ENCODE measurements around the gene CTSL.
"Not testable (repeated sequence)": the region's sequence is repeated elsewhere in the genome, so short reads cannot be mapped to it uniquely, and the experiment has no call there.

CTSL gene

DNA sequence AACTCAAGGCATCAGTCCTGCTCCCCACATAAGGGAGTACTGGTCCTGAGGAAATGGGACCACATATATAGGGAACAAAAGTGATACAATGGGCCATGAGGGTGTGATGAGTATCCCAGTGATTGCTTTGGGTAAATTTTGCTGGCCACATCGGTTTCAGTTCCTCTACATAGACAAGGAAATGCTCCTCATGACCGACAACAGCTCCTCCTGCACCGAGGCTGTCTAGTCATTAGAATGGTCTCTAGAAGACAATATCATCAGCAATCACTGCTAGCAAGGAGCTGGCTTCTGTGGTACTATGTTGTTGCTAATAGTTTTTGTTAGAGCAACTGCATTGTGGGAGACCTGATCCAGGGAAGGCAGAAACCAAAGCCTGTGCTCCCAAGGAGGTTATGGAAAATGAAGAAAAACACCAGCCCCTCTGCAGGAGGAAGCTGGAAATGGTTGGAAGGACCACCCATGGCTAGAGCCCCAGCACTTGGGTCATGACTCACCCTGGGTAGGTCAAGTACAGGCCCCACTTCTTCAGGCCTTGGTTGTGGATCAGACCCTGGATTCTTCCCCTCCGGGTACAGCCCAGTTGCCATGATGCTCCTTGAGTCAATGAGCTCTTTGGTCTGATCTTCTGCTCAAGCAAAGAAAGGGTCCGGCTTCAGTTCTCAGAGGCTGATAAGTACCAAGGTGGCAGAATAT, 3.4 kb upstream of the CTSL start:
- DNase-seq (ENCODE audit: low spot score) = no peak

DNA sequence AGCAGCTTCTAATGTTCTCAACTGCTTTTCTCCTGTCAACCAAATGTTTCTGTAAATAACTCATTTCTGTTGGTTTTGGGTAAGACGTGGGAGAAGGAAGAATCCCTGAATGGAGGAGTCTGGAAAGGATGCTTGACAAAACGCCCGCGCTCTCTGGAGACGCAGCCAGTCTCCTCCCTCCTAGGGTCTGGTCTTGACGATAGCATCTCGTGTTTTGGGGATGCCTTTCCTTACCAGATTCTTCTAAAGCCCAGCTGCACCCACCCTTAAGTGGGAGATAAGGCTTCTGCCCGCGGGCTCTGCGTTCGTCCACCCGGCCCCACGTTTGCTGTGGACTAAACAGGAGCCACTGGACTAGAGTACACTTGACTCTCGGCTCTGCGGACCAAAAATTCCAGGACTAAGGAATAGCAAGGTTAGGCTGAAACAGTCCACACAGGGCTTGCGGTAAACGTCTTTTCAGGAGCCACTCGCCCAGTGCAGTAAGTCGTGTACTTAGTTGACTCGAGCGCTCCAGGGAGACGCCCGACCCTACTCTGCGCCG, 491 bp upstream of the CTSL start:
- DNase-seq (ENCODE audit: low spot score) = no peak

DNA sequence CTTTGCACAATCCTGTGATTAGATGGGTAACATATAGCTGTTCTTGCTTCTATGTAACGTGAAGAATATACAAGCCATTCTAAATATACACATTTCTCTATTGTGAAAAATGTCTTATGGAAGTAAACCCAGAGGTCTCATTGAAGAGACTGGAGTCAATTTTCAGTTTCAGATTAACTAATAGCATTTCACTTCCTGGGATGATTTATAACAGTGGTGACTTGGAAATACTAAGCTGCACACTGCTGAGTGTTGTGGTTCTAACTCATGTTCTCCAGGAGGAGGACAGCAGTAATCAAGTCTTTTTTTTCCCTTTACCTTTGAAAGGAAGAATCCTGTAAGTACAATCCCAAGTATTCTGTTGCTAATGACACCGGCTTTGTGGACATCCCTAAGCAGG, 3.3 kb downstream of the CTSL start:
- DNase-seq (ENCODE audit: low spot score) = no peak

DNA sequence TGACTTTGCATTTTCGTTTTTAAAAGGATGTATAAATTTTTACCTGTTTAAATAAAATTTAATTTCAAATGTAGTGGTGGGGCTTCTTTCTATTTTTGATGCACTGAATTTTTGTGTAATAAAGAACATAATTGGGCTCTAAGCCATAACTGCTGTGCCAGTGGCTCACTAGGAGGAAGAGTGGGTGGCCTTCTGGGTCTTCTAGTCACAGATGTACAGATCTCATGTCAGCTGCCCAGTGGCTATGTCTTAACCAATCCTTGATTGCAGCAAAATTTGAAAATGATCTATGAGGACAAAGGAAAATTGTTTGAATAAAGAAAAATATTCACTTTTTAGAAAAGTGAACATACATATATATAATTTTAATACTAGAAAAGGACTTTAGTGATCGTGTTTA, 5.4 kb downstream of the CTSL start:
- DNase-seq (ENCODE audit: low spot score) = no peak

DNA sequence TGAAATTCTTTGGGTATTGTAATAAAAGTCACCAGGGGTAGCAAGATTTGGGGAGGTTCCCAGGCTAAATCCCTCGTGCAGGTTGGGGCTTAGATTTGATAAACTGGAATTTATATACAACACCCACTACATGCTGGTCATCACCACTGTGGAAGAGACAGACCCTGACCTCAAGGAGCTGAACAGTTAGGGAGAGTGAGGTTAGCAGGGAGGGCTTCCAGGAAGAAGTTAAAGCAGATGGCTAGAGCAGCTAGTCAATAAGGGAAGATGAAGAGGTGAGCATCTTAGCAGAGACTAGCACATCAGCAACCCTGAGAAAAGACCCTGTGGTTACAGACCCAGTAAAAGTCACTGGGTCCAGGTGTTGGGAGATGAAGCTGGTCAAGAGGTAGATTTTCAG, 6.4 kb downstream of the CTSL start:
- no peak for DNase-seq (ENCODE audit: low spot score)

DNA sequence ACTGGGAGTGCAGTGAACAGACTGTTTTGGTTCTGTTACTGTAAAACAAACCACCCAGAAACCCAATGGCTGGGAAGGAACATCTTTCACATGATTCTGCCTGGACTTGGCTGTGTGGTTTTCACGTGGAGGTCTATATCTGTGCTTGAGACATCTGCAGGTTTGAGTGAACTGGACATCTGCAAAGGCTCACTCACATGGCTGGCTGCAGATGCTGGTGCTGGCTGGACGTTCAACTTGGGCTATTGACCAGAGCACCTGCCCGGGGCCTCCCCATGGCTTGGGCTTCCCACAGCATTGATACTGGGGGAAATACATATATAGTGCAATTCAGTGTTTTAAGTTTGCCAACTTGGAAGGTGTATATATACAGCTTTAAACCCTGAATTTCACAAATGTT, 6.8 kb downstream of the CTSL start:
- no peak for DNase-seq (ENCODE audit: low spot score)

DNA sequence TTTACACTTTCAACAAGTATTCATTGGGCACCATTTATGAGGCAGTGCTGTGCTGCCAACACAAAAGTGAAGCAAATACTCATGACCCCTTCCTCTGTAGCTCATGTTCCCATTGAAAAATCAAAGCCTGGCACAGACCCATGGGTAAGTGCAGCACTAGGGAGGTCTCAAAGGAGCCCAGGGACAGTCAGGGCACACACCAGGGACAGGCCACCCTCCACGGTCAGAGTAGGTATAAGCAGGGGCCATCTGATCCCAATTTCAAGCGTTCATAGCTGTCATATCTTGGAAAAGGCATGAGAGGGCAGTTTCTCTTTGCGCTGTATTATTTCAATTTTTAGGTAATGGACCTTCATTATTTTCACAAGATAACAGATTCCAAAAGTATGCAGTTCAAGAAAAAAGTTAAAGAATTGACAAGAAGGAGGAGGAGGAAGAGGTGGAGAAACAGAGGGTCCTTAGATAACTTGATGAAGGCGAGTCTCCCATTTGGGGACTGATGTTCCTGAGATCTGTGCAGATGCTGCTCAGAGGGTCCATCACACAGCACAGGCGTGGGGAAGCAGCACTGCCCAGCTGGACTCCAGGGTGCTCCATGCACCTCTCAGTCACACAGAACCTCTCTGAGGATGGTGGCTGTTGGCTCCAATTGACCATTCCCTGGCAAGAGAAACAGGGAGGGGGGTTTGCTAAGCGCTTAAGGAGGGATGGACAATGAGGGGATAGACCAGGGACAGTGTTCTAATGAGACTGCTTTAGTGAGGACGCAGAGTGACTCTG, 7.5 kb downstream of the CTSL start:
- DNase-seq (ENCODE audit: low spot score) = no peak

DNA sequence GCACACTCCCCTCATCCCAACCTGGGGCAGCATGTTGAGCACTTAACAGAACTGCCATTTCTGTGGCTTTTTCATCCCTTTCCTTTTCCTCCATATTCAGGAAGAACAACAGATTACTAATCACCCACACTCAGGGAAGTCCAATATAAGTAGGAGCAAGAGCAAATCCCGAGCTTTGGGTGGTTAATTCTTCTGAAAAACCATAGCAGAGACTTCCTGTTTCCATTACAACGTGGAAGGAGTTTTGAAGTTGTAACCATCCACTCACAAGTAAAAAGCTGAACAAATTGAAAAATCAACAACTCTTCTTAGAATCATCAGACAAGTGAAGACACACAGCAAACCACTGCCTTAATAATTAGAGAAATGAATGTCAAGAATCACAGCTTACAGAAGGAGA, 8.2 kb downstream of the CTSL start:
- no peak for DNase-seq (ENCODE audit: low spot score)

DNA sequence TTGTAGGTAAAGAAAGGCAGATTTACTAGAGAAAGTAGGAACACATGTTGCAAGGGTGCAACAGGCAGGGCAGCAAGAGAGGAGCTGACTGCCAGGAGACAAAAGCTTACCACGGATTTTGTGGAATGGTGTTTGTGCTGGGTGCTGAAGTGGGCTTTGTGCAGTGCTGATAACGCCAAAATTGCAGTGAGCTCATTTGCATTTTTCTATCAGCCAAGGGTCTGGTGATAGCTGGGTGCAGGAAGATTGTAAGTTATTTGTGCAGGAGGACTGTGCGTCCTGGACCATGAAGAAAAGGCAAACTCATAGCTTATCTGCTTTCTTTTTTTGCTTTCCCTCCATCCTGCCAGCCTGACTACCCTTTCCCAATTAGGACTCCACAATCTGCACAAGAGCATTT, 13.6 kb downstream of the CTSL start:
- no peak for DNase-seq (ENCODE audit: low spot score)

DNA sequence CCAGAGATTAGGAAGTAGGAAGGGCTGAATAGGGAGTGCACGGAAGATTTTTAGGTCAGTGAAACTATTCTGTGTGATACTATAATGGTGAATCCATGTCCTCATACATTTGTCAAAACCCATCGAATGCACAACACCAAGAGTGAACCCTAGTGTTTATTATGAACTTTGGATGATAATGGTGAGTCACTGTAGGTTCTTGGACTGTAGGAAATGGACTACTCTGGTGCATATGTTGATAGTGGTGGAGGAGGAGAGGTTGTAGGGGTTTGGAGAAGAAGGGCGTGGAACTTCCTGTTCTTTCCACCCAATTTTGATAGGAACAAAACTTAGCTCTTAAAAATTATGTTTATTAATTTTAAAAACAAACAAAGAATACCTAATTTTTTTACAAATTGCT, 14.3 kb downstream of the CTSL start:
- DNase-seq (ENCODE audit: low spot score) = no peak

DNA sequence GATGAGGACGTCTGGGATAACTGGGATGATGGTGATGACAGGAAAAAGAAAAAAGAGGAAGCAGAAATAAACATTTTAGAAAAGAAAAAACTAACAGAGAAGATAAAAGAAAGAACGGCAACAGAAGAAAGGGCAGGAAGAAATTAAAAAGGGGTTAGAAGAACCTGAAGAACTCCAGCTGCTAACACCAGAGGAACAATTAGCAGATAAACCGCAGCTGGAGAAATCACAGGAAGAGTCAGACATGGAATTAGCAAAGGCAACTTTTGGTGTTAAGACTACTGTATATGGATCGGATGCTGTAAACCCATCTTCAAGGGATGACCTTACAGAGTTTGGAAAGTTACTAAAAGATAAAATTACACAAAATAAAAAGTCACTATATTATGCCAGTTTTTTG, 15.4 kb downstream of the CTSL start:
- DNase-seq (ENCODE audit: low spot score) = no peak

DNA sequence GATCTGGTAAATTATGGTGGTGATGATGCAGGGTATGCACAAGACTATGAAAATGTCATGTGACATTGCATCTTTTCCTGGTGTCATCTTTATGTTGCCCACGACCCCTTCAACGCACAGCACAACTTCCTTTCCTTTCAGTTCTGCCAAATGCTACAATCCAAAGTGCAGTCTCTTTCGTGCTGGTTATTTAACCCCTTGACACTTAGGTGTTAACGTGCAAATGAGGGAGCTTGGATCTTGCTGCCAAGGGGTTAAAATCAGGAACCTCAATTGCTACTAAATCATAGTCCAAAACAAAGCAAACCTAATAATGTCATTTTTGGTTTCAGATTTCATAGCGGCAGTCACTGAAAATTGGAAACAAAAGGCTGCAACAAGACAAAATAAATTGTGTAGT, 16.0 kb downstream of the CTSL start:
- no peak for DNase-seq (ENCODE audit: low spot score)

DNA sequence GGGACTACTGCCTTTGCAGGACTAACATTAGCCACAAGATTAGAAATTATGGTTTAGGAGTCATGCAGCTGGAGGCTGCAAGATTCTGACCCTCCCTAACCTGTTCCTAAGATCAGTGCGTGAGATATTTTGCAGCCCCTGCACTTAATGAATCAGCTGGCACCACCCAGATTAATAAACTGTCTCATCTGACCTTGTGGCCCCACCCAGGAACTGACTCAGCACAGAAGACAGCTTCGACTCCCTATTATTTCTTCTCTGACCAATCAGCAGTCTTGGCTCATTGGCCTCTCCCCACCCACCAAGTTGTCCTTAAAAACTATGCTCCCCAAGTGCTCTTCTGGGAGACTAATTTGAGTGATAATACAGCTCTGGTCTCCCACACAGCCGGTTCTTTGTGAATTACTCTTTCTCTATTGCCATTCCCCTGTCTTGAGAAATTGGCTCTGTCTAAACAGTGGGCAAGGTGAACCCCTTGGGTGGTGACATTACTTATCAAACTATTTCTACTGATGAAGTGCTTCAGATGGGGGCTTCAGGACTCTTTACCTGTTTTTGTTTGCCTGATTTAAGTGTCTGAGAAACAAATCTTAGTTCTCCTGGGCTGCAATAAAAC, 17.0 kb downstream of the CTSL start:
- no peak for DNase-seq (ENCODE audit: low spot score)

DNA sequence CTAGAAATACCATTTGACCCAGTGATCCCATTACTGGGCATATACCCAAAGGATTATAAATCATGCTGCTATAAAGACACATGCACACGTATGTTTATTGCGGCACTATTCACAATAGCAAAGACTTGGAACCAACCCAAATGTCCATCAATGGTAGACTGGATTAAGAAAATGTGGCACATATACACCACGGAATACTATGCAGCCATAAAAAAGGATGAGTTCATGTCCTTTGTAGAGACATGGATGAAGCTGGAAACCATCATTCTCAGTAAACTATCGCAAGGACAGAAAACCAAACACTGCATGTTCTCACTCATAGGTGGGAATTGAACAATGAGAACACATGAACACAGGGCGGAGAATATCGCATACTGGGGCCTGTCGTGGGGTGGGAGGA, 18.3 kb downstream of the CTSL start:
- DNase-seq (ENCODE audit: low spot score) = not testable (repeated sequence)

DNA sequence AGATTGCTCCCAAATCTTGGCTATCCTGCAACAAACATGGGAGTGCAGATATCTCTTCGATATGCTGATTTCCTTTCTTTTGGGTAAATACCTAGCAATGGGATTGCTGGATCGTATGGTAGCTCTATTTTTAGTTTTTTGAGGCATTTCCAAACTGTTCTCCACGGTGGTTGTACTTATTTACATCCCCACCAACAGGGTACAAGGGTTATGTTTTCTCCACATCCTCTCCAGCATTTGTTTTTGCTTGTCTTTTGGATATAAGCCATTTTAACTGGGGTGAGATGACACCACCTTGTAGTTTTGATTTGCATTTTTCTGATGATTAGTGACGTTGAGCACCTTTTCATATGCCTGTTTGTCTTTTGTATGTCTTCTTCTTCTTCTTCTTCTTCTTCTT, 20.3 kb downstream of the CTSL start:
- DNase-seq (ENCODE audit: low spot score) = no peak

DNA sequence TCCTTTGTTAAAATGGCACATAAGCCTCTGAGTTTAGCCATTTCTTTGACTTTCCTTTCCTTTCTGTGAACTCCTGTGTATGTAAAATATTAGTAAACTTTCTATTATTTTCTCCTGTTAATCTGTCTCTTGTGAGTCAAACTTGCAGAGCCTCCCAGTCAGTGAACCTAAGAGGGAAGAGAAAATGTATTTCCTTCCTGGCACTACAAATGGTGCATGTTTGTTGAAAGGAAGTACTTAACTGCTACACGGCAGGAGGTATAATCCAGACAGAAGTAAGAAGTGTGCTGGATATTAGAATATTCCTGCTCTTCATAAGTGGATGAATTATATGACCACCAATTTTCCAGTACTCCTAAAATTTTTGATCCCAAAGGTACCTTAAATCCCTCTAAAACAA, 23.0 kb downstream of the CTSL start:
- no peak for DNase-seq (ENCODE audit: low spot score)

DNA sequence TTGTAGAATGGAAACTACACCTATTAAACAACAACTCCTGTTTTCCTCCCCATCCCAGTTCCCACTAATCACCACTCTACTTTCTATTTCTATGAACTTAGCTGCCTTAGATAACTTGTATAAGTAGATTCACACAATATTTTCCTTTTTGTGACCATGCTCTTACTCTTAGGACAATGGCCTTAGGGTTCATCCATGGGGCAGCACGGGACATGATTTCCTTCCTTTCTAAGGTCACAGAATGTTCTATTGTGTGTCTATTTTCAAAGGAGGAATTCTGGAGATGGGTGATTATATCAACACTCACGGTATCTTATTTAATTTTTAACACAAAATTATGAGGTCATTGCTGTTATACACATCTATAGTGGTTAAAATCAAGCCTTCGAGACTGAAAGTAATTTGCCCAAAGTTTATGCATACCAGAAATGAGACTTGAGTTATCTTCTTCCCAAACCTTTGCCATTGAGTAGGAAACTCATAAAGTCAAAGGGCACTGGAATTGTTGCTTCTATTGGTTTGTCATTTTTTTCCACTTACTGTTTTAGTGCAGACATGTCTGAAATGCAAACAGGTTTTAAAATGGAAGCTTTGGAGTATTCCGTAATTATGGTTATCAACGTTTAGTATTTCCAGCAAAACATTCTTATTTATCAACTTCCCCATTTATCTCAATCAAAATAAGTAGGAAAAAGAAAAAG, 23.6 kb downstream of the CTSL start:
- DNase-seq (ENCODE audit: low spot score) = no peak

DNA sequence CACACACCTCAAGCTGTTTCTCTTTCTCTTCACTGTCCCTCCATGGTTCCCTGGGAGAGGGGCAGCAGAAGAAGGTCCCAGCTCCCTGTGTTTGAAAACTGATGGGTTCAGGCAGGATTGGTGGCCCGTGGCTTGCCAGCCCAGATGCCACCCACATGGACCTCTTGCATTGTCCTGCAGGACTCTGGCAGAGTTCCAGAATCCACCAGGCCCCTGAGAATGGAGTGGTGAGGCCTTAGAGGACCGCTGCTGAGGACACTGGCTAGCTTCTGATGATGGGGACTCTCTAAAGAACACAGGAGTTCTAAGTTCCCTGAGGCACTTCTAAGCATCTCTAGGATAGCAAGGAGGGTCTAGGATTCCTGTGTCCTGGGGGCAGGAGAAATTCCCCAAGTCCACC, 24.8 kb downstream of the CTSL start:
- DNase-seq (ENCODE audit: low spot score) = no peak

DNA sequence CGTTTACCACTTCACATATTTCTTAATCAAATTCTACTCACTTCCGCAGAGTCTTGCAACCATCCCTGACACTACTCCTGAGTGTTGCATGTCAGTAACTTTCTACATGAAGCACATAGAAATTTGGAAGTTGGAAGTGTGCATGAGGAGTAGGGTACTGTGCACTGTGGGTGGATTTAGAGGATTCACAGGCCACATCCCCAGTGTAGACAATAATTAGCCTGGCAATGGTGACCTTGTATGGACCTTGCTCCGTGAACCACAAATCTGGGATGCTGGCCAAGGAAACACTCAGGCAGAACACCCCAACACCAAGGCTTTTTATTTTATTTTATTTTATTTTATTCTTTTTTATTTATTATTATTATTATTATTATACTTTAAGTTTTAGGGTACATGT, 25.5 kb downstream of the CTSL start:
- DNase-seq (ENCODE audit: low spot score) = no peak

DNA sequence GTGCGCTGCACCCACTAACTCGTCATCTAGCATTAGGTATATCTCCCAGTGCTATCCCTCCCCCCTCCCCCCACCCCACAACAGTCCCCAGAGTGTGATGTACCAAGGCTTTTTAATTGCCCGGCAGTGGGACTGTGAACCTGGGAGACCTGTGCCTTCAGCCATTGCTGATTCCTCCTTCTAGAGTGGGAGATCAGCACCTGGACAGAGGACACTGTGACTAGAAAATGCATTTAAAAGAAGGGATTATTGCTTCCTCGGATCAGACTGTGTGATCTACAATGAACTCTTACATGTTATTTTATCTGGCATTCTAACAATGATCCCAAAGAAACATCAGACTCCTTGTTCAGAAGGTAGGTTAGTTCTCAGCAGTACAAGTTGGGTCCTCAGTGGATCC, 25.9 kb downstream of the CTSL start:
- no peak for DNase-seq (ENCODE audit: low spot score)

DNA sequence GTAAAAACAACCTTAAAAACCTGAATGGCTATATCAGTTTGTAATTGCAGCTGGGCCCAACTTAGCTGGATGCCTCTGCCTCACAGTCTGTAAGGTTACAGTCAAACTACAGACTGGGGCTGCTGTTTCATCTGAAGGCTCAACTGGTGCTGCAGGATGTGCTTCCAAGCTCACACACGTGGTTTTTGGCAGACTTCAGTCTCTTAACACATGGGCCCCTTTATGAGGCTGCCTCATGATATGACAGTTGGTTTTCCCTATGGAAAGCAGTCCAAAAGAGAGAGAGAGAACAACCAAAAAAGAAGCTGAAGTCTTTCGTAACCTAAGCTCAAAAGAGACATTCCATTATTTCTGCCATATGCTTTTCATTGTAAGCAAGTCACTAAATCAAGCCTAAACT, 27.4 kb downstream of the CTSL start:
- no peak for DNase-seq (ENCODE audit: low spot score)

DNA sequence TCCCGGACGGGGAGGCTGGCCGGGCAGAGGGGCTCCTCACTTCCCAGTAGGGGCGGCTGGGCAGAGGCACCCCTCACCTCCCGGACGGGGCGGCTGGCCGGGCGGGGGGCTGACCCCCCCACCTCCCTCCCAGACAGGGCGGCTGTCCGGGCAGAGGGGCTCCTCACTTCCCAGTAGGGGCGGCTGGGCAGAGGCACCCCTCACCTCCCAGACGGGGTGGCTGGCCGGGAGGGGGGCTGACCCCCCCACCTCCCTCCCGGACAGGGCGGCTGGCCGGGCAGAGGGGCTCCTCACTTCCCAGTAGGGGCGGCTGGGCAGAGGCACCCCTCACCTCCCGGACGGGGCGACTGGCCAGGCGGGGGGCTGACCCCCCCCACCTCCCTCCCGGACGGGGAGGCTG, 32.4 kb downstream of the CTSL start:
- not testable (repeated sequence) for DNase-seq (ENCODE audit: low spot score)

DNA sequence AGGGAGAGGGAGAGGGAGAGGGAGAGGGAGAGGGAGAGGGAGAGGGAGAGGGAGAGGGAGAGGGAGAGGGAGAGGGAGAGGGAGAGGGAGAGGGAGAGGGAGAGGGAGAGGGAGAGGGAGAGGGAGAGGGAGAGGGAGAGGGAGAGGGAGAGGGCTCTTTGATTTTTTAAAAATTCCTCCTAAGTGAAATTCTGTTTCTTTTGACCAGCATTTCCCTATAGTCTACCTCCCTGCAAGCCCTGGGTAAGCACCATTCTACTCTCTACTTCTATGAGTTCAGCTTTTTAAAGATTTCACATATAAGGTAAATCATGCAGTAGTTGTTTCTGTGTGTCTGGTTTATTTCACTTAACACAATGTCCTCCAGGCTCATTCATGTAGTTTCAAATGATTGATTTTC, 34.1 kb downstream of the CTSL start:
- DNase-seq (ENCODE audit: low spot score) = not testable (repeated sequence)
